HT1080 (cell line): ENCODE measurements around the gene OR4D2. TPM values are rescaled to one million over a fixed set of nuclear protein-coding genes. Genes with fewer than 3 reads are reported as not detected.
A peak's percentile ranks its signal among the peaks of the same experiment; 100 is the strongest.

Experiments used
- DNase-seq: peaks from one replicate; pipeline ENCODE4 v3.0.0-alpha.2; 2015; ENCODE audit warnings: low read depth
- total RNA-seq: library from RNA; depleted of rRNA; stranded (reverse); fragments of >200 nt; shearing (Covaris generic); gene quantifications from 2 replicates; pipeline ENCODE4 v1.2.3, GENCODE V29; 2014

OR4D2 gene
- total RNA-seq, 1 experiment from 2014 or later: not detected

DNA sequence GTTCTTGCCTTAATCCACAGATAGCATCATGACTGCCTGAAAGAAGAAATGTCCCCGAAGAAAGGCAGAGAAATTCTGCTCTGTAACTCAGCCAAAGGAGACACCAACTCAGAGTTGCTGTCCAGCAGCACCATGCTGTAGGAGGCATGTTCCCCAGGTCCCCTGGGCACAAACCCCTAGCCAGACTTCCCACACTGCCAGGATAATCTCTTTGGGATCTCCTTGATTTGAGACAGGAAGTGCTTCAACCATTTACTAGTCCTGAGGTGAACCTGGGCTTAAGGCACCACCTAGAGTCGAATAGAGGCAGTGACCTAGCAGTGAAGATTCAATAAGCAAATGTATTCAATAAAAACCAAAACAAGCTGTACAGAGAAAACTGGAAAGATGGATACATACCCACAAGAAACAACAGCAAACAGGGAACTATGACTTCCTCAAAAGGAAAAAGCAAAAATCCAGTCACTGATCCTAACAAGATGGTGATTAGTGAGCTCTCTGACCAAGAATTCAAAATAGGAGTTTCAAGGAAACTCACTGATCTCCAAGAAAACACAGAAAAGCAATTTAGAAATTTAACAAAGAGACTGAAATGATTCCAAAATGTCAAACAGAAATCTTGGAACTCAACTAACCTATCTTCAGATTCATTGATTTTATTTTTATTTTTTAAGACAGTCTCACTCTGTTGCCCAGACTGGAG, 5.7 kb downstream of the OR4D2 start:
- peak; percentile 21 for DNase-seq

DNA sequence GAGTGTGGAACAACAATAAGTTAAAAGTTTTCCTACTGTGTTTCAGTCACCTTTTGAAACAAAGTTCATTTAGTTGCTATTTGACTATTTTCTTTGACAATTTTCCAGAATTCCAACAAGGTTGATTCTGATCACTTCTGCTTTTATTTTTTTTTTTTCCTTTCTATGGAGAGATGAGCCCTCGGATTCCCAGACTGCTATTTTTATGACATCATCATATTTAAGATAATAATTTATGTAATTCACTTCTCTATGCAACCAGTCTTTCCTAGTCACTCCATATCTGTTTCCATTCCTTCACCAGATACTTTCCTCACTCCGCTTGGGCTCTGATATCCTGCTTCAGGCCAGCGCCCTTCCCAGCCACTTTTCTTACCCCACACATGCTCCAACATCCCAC, 8.1 kb downstream of the OR4D2 start:
- DNase-seq: no peak

DNA sequence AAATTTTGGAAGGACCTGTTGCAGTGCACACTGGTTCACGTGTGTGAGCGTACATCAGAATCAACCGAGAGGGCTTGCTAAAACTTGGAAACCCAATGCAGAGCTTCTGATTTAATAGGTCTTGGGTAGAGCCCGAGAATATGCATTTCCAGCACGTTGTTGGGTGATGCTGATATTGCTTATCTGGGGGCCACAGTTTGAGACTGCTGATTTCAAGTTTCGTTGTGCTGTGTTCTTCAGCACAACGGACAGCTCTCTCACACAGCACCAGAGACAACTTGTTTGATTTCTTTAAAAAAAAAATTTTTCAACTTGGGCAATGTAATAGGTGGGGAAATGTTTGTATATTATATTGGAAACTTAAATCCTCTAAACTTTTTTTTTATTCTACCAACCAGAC, 9.4 kb downstream of the OR4D2 start:
- DNase-seq: no peak

DNA sequence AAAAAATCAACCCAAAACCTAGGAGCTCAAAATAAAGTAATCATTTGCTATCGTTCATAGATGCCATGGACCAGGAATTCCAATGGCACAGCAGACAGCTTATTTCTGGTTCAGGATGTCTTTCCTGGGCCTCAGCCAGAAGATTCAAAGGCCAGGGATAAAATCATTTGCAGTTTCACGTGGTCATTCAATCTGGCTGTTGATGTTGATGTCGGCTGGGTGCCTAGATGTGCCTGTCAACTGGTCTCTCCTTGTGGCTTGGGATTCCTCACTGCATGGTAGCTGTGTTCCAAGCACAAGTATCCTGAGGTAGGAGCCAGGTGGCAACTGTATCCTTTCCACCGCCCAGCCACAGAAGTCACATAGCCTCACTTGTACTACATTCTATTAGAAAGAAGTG, 15.0 kb downstream of the OR4D2 start:
- no peak for DNase-seq

DNA sequence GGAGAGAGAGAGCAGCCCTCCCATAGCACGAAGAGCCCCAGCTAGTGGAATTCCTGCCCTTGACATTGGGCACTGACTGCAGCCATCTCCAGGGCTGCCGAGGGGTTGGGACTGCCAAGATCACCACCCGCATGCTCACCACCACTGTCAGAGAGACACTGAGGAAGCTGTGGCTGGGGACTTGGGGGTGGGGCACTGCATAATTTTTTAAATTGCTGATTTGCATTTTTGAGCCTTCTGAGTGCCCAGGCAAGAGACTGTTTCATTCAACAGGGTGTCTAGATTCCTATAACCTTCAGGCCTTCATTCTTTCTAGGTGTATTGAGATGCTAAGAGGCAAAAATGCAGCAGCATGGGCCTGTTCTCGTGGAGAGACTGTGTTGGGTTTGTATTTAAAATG, 16.7 kb downstream of the OR4D2 start:
- no peak for DNase-seq

DNA sequence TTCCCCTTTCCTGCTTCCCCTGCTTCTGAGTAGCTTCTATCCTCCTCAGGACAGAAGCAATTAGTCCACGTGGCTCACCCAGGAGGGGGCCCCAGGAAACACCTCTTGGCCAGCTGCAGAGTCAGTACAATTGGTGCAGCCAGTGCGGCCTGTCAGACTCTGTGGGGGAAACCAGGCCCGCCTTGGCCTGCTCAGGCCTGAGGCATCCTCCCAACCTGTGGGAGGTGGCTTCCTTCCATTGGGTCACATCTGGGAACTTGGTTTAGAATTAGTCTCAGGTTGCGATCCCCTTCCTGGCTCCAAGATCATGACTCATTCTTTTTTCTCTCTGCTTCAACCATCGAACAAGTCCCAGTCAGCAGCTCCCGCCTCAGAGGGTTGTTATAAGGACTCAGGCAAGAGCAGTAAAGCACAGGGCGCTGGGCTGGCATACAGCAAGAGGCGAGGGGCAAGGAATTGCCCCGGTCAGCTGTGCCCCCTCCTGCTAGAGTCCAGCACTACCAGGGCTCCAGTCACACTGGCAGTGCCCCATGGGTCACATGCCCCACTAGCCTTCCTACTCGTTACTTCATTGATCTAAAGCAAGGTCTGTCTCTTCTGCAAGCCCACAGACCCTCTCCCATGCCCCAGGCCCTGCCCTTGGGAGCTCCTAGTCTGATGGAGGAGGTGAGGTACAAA, 17.7 kb downstream of the OR4D2 start:
- peak; percentile 84 for DNase-seq

DNA sequence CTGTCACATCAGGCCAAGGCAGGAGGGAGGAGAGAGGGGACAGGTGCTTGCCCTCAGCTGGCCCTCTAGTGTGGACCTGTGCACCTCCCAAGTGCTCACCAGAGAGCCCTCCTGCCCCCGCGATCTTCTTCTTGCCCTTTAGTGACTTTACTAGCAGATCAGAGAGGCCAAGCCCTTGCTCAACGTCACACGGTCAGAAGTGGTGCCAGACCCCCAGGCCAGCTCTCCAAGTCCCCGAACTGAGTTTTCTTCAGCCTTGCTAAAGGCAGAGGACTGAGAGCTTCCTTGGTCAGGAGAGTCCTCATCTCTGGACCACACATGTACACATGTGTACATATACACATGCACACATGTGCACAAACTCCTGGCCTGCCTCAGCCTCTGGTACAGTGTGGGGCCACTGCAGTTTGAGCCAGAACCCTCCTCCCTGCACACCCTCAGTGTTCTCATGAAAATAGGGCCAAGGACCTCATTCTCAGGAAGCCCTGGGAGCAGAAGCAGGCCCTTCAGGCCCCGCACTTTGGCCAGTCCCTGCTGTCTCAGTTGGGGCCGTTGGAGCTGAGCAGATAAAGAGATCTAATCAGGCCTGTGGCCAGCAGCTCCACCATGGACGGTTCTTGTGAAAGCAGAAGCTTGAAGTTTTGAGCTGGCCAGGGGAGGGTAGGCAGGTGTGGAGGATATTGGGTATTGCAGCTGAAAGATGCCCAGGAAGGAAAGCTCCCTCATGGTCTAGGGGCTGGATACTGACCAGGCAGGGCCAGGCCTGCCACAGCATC, 18.4 kb downstream of the OR4D2 start:
- DNase-seq: no peak

DNA sequence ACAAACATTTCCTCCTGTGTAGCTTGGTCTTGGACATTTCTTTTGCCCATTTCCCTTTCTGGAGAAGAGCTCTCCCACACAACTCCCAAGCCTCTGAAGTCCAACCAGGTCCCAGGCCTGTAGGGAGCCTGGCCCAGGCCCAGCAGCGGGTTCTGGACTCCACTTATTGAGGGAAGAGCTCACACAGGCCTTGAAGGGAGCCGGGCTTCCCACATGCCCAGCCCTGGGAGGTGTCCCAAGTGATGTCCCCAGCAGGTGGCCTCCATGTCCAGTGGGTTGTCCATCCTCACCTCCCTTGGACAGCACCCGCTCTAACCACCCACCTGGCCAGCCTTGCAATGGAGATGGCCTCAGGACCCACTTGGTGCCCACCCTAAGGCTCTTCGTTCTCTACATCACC, 19.8 kb downstream of the OR4D2 start:
- no peak for DNase-seq

DNA sequence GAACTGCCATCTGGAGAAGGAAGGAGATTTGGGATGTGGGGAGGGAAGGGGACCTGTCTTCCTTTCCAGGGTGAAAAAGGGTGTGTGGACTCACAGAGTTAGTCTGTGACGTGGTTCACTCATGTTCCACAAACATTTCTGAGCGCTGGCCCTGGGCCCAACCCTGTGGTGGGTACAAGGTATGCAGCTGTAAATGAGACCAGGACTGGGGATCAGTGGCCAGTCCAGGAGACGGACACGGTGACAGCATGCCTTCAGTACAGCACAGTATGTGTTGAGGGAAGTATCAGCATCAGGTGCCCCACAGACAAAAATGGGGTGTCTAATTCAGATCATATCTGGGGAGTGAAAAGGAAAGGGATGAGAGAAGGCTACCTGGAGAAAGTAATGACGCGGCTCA, 20.3 kb downstream of the OR4D2 start:
- DNase-seq: no peak

DNA sequence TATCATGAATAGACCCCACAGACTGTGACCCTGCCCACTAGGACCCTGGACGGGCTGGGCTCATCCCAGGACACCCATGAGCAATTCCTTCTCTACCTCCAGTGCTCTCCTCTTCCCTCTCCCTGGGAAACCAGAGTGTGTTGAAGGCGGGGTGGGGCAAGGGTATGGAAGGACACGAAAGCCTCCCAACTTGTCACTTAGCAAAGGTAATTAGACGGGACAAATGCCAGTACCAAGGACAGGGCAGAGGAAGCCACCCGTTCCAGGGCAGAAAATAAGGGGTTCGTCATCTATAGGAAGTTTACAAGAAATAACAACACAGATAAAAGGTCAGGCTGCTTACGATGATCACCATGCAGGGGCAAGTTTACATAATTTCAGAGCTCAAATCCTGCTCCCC, 20.9 kb downstream of the OR4D2 start:
- no peak for DNase-seq

DNA sequence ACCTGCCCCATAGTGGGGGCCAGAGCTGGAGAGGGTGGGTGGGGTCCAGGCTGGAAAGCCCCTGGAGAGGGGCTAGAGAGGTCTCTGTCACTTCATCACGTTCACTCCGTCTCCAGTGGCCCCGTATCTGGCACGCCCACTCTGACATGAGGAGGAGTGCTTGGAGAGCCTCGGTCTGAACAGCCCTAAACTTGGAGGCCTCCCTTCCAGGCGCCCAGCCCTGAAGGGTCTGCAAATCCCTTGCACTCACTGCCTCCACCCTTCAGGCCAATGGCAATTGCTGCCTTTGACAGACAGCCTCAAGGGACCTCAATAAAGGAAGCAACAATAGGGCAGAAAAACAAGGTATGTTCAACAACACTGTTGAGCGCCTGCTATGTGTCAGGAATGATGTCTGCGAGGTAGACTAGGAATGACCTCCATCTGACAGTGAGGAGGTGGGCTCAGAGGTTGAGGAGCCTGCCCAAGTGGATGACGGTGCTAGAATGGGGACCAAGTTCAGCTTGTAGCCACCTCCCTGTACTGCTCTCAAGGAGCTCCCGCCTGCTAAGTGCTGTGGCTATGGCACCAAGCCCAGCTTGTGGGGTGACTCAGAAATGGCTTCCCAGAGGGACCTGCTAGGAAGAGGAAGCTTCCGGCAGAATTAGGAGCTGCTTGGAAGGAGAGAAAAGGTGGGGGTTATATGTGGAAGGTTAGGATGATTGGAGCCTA, 22.8 kb downstream of the OR4D2 start:
- DNase-seq: peak; percentile 85

DNA sequence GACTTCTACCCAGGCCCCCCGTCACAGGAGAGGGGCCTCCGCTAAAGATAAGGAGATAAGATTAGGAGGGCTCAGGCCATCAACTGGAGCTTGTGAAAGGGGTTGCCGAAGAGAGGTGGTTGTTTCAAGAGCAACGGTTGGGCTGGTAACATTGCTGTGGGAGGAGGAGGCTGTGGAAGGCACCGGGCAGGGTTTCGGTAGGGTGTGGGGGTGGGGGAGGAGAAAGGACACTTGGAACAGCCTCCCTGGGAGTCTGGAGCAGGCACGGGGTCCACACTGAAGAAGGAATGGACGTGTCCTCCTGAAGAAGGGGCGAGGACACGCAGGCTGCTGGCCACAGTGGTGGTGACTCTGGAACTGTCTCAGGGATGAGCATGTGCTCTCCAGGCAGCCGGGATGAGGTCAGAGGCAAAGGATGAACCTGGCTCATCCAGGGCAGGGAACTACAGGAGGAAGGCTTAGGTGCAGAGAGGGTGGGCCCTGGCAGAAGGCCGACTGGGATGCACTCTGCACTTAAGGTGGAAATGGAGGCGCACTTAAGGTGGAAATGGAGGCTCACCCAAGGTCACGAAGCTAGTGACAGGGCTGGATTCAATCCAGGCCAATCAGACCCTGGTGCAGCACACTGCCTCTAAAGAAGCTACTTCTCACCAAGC, 24.6 kb downstream of the OR4D2 start:
- no peak for DNase-seq

DNA sequence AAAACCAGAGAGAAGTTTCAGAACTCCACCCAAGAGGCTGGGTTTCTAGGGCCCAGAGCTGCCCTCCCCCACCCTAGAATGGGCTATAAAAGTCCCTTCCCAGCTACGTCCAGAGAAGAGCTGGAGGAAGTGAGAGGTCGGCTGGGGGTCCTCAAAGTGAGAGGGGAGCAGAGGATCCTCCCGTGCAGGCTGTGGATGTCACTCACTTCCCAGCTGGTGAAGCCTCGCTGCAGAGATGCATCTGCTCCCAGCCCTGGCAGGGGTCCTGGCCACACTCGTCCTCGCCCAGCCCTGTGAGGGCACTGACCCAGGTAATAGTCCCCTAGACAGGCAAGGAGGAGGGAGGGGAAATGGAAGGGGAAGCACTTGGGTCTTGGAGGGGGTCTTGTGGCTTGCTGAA, 25.8 kb downstream of the OR4D2 start, which contains the start of gene EPX:
EPX (plus strand) TSS at position 115 of the 400 bp plus-strand sequence; CDS start at position 236, 121 bp downstream.
- no peak for DNase-seq

DNA sequence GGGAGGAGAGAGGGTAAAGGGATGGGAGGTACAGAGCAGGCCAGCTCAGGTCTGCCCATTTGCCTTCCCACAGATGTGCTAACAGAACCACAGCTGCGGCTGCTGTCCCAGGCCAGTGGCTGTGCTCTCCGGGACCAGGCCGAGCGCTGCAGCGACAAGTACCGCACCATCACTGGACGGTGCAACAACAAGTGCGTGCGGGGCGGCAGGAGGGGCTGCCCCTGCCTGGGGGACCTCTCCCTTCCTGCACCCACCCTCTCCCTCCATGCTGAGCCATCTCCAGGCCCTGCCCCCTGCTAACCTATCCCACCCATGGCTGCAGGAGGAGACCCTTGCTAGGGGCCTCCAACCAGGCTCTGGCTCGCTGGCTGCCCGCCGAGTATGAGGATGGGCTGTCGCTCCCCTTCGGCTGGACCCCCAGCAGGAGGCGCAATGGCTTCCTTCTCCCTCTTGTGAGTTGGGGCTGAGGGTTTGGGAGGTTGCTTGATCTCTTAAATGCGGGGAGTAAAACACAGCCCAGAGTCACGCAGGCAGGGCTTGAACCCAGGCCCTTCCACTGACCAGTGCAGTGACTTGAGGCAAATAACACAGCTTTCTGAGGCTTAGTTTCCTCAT, 27.0 kb downstream of the OR4D2 start:
- no peak for DNase-seq

DNA sequence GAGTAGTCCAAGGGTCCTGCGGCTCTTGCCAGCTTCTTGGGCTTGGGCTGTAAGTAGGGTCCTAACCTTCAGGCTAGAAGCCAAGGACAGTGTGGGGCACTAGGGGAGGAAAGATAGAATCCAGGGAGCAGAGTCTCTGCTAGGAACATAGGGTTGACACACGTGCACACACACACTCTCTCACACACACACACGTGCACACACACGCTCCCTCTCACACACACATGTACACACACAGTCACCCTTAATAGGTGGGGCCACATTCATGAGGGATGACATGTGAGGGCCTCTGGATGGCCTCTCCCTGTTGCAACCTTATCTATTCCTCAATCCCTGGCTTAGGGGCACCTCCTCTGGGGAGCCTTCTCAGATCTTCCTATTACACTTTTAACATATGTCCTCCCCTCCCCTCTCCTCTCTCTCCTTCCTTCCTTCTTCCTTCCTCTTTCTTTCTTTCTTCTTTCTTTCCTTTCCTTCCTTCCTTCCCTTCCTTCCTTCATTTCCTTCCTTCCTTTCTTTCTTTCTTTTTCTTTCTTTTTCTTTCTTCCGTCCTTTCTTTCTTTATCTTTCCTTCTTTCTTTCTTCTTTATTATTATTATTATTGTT, 28.8 kb downstream of the OR4D2 start:
- no peak for DNase-seq

DNA sequence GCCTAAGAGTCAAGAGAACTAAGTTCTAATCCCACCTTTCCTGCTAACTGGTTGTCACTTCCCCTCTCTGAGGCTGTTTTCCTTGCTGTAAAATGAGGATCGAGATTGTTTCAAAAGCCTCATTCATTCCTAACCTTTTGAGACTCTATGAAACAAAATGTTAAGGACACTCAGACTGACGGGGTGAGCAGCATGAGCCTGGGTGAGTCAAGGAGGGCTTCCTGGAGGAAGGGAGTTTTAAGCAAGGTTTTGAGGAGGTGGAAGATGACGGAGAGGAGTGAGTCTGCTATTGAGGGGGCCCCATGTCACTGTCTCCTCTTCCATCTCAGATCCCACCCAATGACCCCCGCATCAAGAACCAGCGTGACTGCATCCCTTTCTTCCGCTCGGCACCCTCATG, 29.8 kb downstream of the OR4D2 start:
- no peak for DNase-seq

DNA sequence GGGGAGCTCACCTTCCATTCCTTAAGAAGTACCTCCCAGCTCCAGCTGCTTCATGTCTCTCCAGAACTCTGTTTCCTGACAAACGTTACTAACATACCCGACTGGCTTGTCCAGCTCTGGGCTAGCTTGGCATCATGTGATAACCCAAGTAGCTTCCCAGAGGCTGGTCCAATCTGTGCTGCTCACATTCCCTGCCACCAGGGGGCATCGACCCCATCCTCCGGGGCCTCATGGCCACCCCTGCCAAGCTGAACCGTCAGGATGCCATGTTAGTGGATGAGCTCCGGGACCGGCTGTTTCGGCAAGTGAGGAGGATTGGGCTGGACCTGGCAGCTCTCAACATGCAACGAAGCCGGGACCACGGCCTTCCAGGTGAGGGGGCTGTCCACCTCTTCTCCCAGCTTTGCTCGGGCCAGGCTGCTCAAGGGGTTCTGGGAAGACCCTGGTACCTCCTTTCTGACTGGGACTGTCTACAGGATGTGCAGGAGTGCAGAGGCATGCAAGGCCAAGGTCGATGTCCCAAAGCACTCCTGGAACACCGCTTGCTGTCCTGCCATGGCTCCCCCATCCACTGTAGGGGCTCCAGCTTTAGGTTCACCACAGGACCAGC, 33.3 kb downstream of the OR4D2 start:
- DNase-seq: peak; percentile 72

DNA sequence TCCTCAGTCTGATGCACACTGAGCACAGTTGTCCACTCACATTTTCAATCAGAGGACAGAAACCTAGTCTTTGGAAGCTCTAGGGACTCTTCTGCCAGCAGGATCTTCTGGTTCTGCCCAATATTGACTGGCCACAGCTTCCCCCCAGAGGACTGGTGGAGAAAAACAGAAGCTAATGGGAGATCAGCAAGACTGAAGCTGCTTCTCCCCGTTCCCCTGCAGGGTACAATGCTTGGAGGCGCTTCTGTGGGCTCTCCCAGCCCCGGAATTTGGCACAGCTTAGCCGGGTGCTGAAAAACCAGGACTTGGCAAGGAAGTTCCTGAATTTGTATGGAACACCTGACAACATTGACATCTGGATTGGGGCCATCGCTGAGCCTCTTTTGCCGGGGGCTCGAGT, 36.1 kb downstream of the OR4D2 start:
- DNase-seq: no peak

DNA sequence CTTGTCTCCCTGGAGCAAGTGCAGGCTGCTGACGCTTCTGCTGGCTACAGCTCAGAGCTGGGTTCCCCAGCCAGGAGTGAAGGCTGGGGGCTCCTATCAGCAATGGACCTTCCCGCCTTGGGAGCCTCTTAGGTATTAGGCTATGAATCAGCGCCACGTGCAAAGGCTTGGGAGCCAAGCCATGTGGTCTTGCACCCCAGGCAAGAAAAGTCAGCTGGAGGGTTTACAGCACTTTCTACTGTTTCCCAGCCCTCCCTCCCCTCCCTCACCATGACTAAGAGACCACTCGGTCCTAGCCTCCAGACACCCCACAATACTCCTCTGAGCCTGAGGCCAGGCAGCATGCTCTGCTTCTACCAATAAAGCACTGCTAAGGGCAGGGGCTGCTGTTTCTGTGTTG, 38.0 kb downstream of the OR4D2 start:
- DNase-seq: no peak

DNA sequence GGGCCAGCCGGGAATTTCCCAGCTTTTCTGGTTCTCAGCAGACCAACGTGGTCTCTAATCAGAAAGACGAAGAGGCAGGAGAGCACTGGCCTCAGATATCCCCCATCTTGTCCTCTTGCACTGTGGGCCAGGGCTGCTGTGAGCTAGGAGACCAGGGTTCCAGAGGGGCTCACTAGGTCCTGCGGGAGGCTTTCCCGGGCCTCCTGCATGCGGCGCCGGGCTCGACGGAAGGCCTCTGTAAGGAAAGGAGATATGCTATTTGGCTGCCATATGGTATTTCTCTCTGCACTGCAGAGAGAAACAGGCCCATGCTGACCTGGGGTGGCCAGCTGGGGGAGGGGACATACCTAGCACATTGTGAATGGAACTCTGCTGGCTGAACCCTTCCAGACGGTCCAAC, 39.2 kb downstream of the OR4D2 start:
- no peak for DNase-seq
